Transverse colon (tissue), 3 donors: ENCODE data around the gene DTNBP1.

Source experiments
- CTCF ChIP-seq, 5 experiments: fragments of 200-600 bp in 3 of 5; fragments of 450-650 bp in 2 of 5; sonication (generic) in 3 of 5; IDR thresholded peaks; 1 replicate in 2 of 5; 2 replicates in 3 of 5; pipeline ENCODE4 v1.5.1; 2016 to 2017; ENCODE audit warnings: antibody characterized with exemption in 5 of 5, inconsistent platforms in 3 of 5, mild to moderate bottlenecking in 2 of 5, moderate library complexity in 1 of 5
- POLR2A ChIP-seq: fragments of 450-650 bp; IDR thresholded peaks from one replicate; pipeline ENCODE4 v1.6.1; 2016; ENCODE audit warnings: antibody characterized with exemption, mild to moderate bottlenecking, moderate library complexity

- TF ChIP-seq CTCF (IDR thresholded peaks at IDR 0.05) (no peak), POLR2A (no peak)
Observed at GRCh38 chr6:15708231-15708630, 45.4 kb upstream of the DTNBP1 start.
